GM12878 (cell line): ENCODE results near the gene PLET1. TPM values are rescaled to one million over a fixed set of nuclear protein-coding genes. Genes with fewer than 3 reads are reported as not detected.

Source experiments
- ATAC-seq: fragments of 200-7000 bp; cut with Tn5 transposase; 3 replicates; pipeline ENCODE4 v1.9.1; 2020; ENCODE audit warnings: mild to moderate bottlenecking, moderate library complexity
- BruUV-seq: library from RNA; stranded (reverse); fragments of 400-500 nt; replicated peaks from 2 replicates; lab custom pipeline; 2021; lab: Mats Ljungman, UMichigan
- CTCF ChIA-PET: fragments of 300-600 bp; sonication (Branson Sonifier 250); formaldehyde crosslinking; extraction: SDS; loops from one replicate; lab custom pipeline; 2021; ENCODE audit warnings: inconsistent platforms; lab: Yijun Ruan, JAX
- POLR2A ChIA-PET: fragments of 350-600 bp; formaldehyde crosslinking; extraction: SDS; loops from one replicate; lab custom pipeline; 2021; ENCODE audit warnings: inconsistent platforms; lab: Charles Lee
- RAD21 ChIA-PET: fragments of 300-600 bp; sonication (Branson Sonifier 250); formaldehyde crosslinking; loops from one replicate; lab custom pipeline; 2023; ENCODE audit warnings: antibody characterized with exemption; ENCODE audit not compliant: unreplicated experiment; lab: Charles Lee
- SMC1A ChIA-PET: fragments of 300-600 bp; sonication (Branson Sonifier 250); formaldehyde crosslinking; loops from one replicate; lab custom pipeline; 2023; ENCODE audit not compliant: unreplicated experiment, uncharacterized antibody; lab: Charles Lee
- DNase-seq: peaks from one replicate; pipeline ENCODE4 v3.0.0-alpha.2; 2011; ENCODE audit warnings: low read depth, low spot score
- FAIRE-seq: peaks from 3 replicates; lab custom pipeline; 2011; peaks lifted over from hg19 to GRCh38; lab: Jason Lieb, UNC
- H2AFZ ChIP-seq: 2 replicates; pipeline ENCODE4 v1.6.0; 2011; ENCODE audit warnings: low read depth, low read length, control low read depth; ENCODE audit not compliant: control insufficient read depth
- H3K27ac ChIP-seq: 2 replicates; pipeline ENCODE4 v1.5.1; 2011; ENCODE audit warnings: control low read depth; ENCODE audit not compliant: control insufficient read depth, insufficient read depth
- H3K27me3 ChIP-seq, 2 experiments: replicated peaks in 1 of 2; 2 replicates each; pipeline versions ENCODE4 v1.6.0 to v1.6.1; 2011; ENCODE audit warnings: low read length in 1 of 2; ENCODE audit not compliant: control insufficient read depth in 2 of 2, insufficient read depth in 2 of 2
- H3K36me3 ChIP-seq, 2 experiments: 2 replicates each; pipeline ENCODE4 v1.5.1; 2011; ENCODE audit warnings: low read length in 1 of 2; ENCODE audit not compliant: control insufficient read depth in 2 of 2, insufficient read depth in 2 of 2
- H3K4me1 ChIP-seq: 2 replicates; pipeline ENCODE4 v1.6.1; 2011; ENCODE audit warnings: mild to moderate bottlenecking, low read length, moderate library complexity, mixed read lengths; ENCODE audit not compliant: control insufficient read depth, insufficient read depth
- H3K4me2 ChIP-seq: 2 replicates; pipeline ENCODE4 v1.6.0; 2011; ENCODE audit warnings: control low read depth; ENCODE audit not compliant: control insufficient read depth, insufficient read depth
- H3K4me3 ChIP-seq: fragments of 200-600 bp; sonication (generic); 2 replicates; pipeline ENCODE4 v1.5.1; 2016
- H3K79me2 ChIP-seq: 2 replicates; pipeline ENCODE4 v1.6.0; 2011; ENCODE audit warnings: low read length; ENCODE audit not compliant: control insufficient read depth, insufficient read depth
- H3K9ac ChIP-seq: 2 replicates; pipeline ENCODE4 v1.8.0; 2011; ENCODE audit warnings: low read length, control low read depth, mixed read lengths; ENCODE audit not compliant: control insufficient read depth, insufficient read depth
- H3K9me3 ChIP-seq: replicated peaks from 3 replicates; pipeline ENCODE4 v1.5.1; 2011; ENCODE audit warnings: mild to moderate bottlenecking, low read length; ENCODE audit not compliant: control insufficient read depth, insufficient read depth
- H4K20me1 ChIP-seq: 2 replicates; pipeline ENCODE4 v1.6.0; 2011; ENCODE audit not compliant: control insufficient read depth, insufficient read depth
- ATF7 ChIP-seq: fragments of 450-650 bp; IDR thresholded peaks from 2 replicates; pipeline ENCODE4 v1.6.1; 2016; ENCODE audit warnings: low read depth, mild to moderate bottlenecking
- CTCF ChIP-seq, 3 experiments: IDR thresholded peaks in 2 of 3; conservative IDR thresholded peaks in 1 of 3; 2 replicates each; pipeline ENCODE4 v1.5.1; 2011; ENCODE audit warnings: low read depth in 3 of 3, low read length in 3 of 3, mild to moderate bottlenecking in 3 of 3, control low read depth in 2 of 3, moderate library complexity in 2 of 3, inconsistent platforms in 1 of 3, mixed read lengths in 1 of 3; ENCODE audit not compliant: control insufficient read depth in 2 of 3, insufficient read depth in 1 of 3; ENCODE audit errors: extremely low read depth in 1 of 3
- ETV6 ChIP-seq, 2 experiments: fragments of 450-650 bp in 1 of 2; IDR thresholded peaks in 1 of 2; conservative IDR thresholded peaks in 1 of 2; 2 replicates each; pipeline ENCODE4 v1.6.1; 2014; ENCODE audit warnings: antibody characterized with exemption in 1 of 2, borderline replicate concordance in 1 of 2, low read depth in 1 of 2, mild to moderate bottlenecking in 1 of 2, moderate library complexity in 1 of 2
- KLF5 ChIP-seq: fragments of 450-650 bp; IDR thresholded peaks from 2 replicates; pipeline ENCODE4 v1.6.1; 2014; ENCODE audit warnings: mild to moderate bottlenecking; ENCODE audit not compliant: partially characterized antibody
- POU2F2 ChIP-seq: IDR thresholded peaks from 3 replicates; pipeline ENCODE4 v1.6.1; 2011; ENCODE audit warnings: low read depth, mild to moderate bottlenecking, low read length, borderline replicate concordance
- RB1 ChIP-seq: fragments of 450-650 bp; formaldehyde crosslinking; IDR thresholded peaks from 2 replicates; pipeline ENCODE4 v1.6.1; 2017; ENCODE audit warnings: mild to moderate bottlenecking, borderline replicate concordance
- SIN3A ChIP-seq: IDR thresholded peaks from 2 replicates; pipeline ENCODE4 v1.6.1; 2012; ENCODE audit warnings: low read depth, low read length, improper control_type of control experiment
- in situ Hi-C: fragments of 300-500 bp; cut with MboI; formaldehyde crosslinking; loops from 9 replicates; pipeline ENCODE4 v1.14.3; 2018; ENCODE audit warnings: mixed read lengths
- intact Hi-C: fragments of 100-400 bp; cut with micrococcal nuclease; formaldehyde crosslinking; loops from one replicate; pipeline ENCODE4 v1.14.2; 2022; ENCODE audit not compliant: unreplicated experiment
- polyA plus RNA-seq, 11 experiments: library from polyadenylated mRNA; depleted of rRNA in 4 of 11; unstranded in 6 of 11; stranded (reverse) in 5 of 11; fragments of >200 nt; fragmentation: Nextera tagmentation in 4 of 11; fragmentation: Illumina TruSeq in 1 of 11; extraction: Ambion mirVana in 4 of 11; extraction: Trizol in 1 of 11; gene quantifications; 1 replicate in 1 of 11; 2 replicates in 10 of 11; pipeline versions ENCODE4 v1.2.1 to v1.2.3, GENCODE V29; 2011 to 2016; ENCODE audit warnings: inconsistent platforms in 2 of 11, missing spikeins in 2 of 11, low read depth in 1 of 11
- total RNA-seq, 4 experiments: library from RNA; depleted of rRNA in 3 of 4; stranded (reverse); fragments of >200 nt in 3 of 4; fragmentation: Illumina TruSeq in 1 of 4; extraction: Trizol in 1 of 4; gene quantifications; 2 replicates each; pipeline versions ENCODE4 v1.2.1 to v1.2.3, GENCODE V29; 2013 to 2021

PLET1 gene
- total and polyA plus RNA-seq, 10 of the 15 experiments (the other 5 are each of a cell fraction or from before 2014, with no cell fraction given) = not detected

GRCh38 chr11:112277941-112278340 lies 17.3 kb upstream of the PLET1 start:
- ATAC-seq (no peak), FAIRE-seq (no peak), DNase-seq (no peak)
- Histone ChIP-seq H3K36me3 (no peaks in the 10 kb centered on the region), H3K4me1 (no peaks in the 10 kb centered on the region), H2AFZ (no peak overlapping the region), H3K9me3 (no peaks in the 10 kb centered on the region), H3K79me2 (no peaks in the 10 kb centered on the region), H3K9ac (no peak overlapping the region), H4K20me1 (no peaks in the 10 kb centered on the region), H3K27ac (no peak overlapping the region), H3K4me2 (no peak overlapping the region), H3K27me3 (no peaks in the 10 kb centered on the region), H3K4me3 (no peak overlapping the region)
- RAD21 ChIA-PET = interaction anchor here (2.7 kb wide), 1 partner anchor 54 kb away, joined by 16 read pairs; no protein-coding TSS in a partner anchor
- no TSS peak for BruUV-seq
- POLR2A ChIA-PET = no interaction called here
- TF ChIP-seq CTCF (IDR thresholded peaks at IDR 0.05 in 2 of 3, conservative IDR thresholded peaks at IDR 0.05 in 1 of 3; ENCODE audit: control insufficient read depth in 2 of 3, extremely low read depth in 1 of 3, insufficient read depth in 1 of 3, low read depth in 3 of 3, low read length in 3 of 3) (no peak), KLF5 (no peak), SIN3A (no peak), RB1 (no peak), ETV6 (conservative IDR thresholded peaks at IDR 0.05 in 1 of 2, IDR thresholded peaks at IDR 0.05 in 1 of 2; ENCODE audit: borderline replicate concordance in 1 of 2, low read depth in 1 of 2) (no peak), POU2F2 (no peak), ATF7 (no peak)
- CTCF ChIA-PET = interaction anchor here (1.6 to 9.3 kb wide), 3 partner anchors 9 to 165 kb away, joined by 3 to 314 read pairs (median 121); partner anchors contain the start of gene PTS
- in situ Hi-C loops = loop anchor here (5.0 to 10.0 kb wide), 2 partner anchors 56 to 343 kb away; partner anchors contain the start of gene DIXDC1
- intact Hi-C loops = no loop called here
- SMC1A ChIA-PET = interaction anchor here (0.6 to 8.4 kb wide), 2 partner anchors 12 to 56 kb away, joined by 3 to 161 read pairs; partner anchors contain the start of gene PTS
